Activated T-helper 1 cell treated with anti-CD3 and anti-CD28 coated beads, Interleukin-12 subunit alpha, Interleukin-12 subunit beta, Interleukin-2, Interleukin-4 antibody, amounts not matched to agents 30 ng/mL and 10 ng/mL and 1 ng/mL, durations not matched to agents 14 hours and 24 hours and 36 hours (primary cell): ENCODE data around the gene POPDC3. TPM values are rescaled to one million over a fixed set of nuclear protein-coding genes. Genes with fewer than 3 reads are reported as not detected.
"Not testable (repeated sequence)": the region's sequence is repeated elsewhere in the genome, so short reads cannot be mapped to it uniquely, and the experiment has no call there.

Experiments
- DNase-seq: peaks from one replicate; pipeline ENCODE4 v3.0.0; 2021; ENCODE audit warnings: low spot score
- H3K27ac Mint-ChIP-seq: one replicate; pipeline ENCODE4 v1.8.0; 2021; ENCODE audit warnings: mild to moderate bottlenecking, mixed read lengths
- H3K27me3 Mint-ChIP-seq: one replicate; pipeline ENCODE4 v1.8.0; 2022; ENCODE audit warnings: mild to moderate bottlenecking, moderate library complexity, mixed read lengths; ENCODE audit not compliant: insufficient read depth
- H3K36me3 Mint-ChIP-seq: one replicate; pipeline ENCODE4 v1.8.0; 2021; ENCODE audit warnings: low read depth, mixed read lengths
- H3K4me1 Mint-ChIP-seq: one replicate; pipeline ENCODE4 v1.8.0; 2021; ENCODE audit warnings: low read depth, mixed read lengths
- H3K4me3 Mint-ChIP-seq: one replicate; pipeline ENCODE4 v1.8.0; 2021; ENCODE audit warnings: mild to moderate bottlenecking, moderate library complexity, mixed read lengths
- H3K9me3 Mint-ChIP-seq: one replicate; pipeline ENCODE4 v1.8.0; 2021; ENCODE audit warnings: mixed read lengths
- intact Hi-C: fragments of 100-400 bp; cut with micrococcal nuclease; formaldehyde crosslinking; loops from one replicate; pipeline ENCODE4 v1.15.1; 2024
- total RNA-seq: library from RNA; stranded (reverse); gene quantifications from 2 replicates; pipeline ENCODE4 v1.2.3, GENCODE V29; 2022

POPDC3 gene
- total RNA-seq = not detected in 2 replicates

DNA sequence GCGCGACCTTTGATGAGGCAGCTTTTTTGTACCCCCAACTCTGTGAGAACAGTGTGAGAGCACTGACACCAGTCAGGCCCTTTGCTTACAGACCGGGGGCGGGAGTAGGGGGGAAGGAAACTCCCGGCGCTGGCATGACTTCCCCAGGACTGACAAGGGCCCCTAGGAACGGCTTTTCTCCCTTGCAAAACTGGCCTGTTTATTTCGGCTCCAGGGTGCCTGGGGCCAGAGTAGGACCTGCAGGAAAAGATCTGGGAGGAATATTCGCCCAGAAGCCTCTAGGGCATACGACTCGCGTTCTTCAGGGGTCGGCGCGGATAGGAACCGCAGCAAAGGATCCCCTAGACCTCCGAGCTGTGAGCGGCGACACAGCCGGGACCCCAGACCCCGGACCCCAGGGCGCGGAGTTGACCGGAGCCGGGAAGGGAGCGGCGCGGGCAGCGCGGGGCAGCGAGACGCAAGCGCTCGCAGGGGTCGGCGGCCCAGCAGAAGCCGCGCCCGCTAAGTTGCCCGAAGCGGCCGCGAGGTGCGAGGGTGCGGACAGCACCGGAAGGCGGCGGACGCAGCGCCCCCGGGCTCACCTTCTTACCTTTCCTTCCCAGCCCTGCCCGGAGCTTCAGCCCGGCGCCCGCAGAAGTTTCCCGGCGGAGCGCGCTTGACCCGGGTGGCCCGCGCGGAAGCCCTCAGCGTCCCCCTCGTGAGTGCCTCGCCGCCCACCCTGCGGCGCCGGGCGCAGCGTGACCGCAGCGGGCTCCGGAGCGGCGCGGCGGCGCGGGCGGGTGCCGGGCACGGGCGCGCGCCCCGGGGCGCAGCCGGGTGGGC is at the start of gene POPDC3:
Gene POPDC3, minus strand, starts transcription at position 771 of the 822 bp plus-strand sequence. CDS start 18,105 bp downstream, outside the sequence.
- peaks cover 5% of the 10 kb centered on the region for H3K4me1 Mint-ChIP-seq
- intact Hi-C loops = no loop called here
- H3K36me3 Mint-ChIP-seq = peaks cover 1% of the 10 kb centered on the region
- H3K27me3 Mint-ChIP-seq = peaks cover 58% of the 10 kb centered on the region
- H3K4me3 Mint-ChIP-seq = peak within 1 kb of the TSS; percentile 67
- H3K27ac Mint-ChIP-seq = no peak within 1 kb of the TSS
- no peaks in the 10 kb centered on the region for H3K9me3 Mint-ChIP-seq
- DNase-seq = no peak

- Mint-ChIP-seq H3K4me3 (no peak overlapping the region), H3K27me3 (peaks cover 8% of the 10 kb centered on the region), H3K36me3 (no peaks in the 10 kb centered on the region), H3K27ac (no peak overlapping the region), H3K9me3 (no peaks in the 10 kb centered on the region), H3K4me1 (no peaks in the 10 kb centered on the region)
- DNase-seq = no peak
- intact Hi-C loops = no loop called here
Observed at GRCh38 chr6:105227295-105227767, 47.5 kb upstream of the POPDC3 start.

GRCh38 chr6:105226598-105227294 is 46.9 kb upstream of the POPDC3 start:
- H3K4me3 Mint-ChIP-seq = no peak overlapping the region
- no peaks in the 10 kb centered on the region for H3K36me3 Mint-ChIP-seq
- intact Hi-C loops = no loop called here
- peaks cover 8% of the 10 kb centered on the region for H3K27me3 Mint-ChIP-seq
- no peaks in the 10 kb centered on the region for H3K4me1 Mint-ChIP-seq
- H3K9me3 Mint-ChIP-seq = no peaks in the 10 kb centered on the region
- DNase-seq = no peak
- H3K27ac Mint-ChIP-seq = no peak overlapping the region

DNA sequence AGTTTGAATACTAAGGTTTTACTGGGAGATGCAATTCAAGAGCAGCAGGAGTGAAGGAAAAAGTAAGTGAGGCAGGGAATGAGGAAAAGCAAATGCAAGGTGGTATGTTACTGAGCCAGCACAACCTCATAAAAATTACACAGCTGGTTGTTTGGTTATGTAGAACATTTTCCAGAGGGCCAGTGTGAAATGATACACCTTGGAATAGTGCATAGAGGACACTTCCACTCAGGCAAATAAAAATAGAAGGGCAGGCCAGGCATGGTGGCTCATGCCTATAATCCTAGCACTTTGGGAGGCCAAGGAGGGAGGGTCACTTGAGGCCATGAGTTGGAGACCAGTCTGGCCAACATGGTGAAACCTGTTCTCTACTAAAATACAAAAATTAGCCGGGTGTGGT is 43.4 kb upstream of the POPDC3 start:
- intact Hi-C loops = no loop called here
- Mint-ChIP-seq H3K27me3 (peaks cover 5% of the 10 kb centered on the region), H3K4me1 (no peaks in the 10 kb centered on the region), H3K9me3 (no peaks in the 10 kb centered on the region), H3K27ac (no peak overlapping the region), H3K36me3 (no peaks in the 10 kb centered on the region), H3K4me3 (no peak overlapping the region)
- no peak for DNase-seq

DNA sequence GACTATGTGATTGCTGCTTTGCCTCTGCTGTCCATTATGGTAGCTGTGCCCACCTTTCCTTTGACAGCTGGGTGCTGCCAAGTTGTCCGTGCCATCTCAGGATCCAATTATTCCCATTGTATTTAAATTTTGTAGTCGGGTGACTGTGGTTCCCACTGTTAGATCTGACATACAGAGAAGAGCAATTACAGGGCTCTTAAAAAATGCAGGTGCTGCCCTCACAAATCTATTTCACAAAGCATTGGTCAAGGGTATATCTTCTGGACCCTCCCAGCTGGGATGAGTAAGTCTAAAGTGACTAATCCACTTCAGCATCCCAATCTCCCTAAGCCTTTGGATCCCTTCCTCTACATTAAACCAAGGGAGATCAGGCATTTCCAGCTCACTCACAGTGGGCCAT is 41.4 kb upstream of the POPDC3 start:
- H3K9me3 Mint-ChIP-seq, intact Hi-C loops, H3K27me3 Mint-ChIP-seq, H3K4me1 Mint-ChIP-seq, H3K36me3 Mint-ChIP-seq, DNase-seq, H3K4me3 Mint-ChIP-seq, H3K27ac Mint-ChIP-seq: not testable (repeated sequence)

- Mint-ChIP-seq H3K9me3 (no peaks in the 10 kb centered on the region), H3K4me3 (no peak overlapping the region), H3K36me3 (no peaks in the 10 kb centered on the region), H3K27ac (no peak overlapping the region), H3K27me3 (peaks cover 6% of the 10 kb centered on the region), H3K4me1 (no peaks in the 10 kb centered on the region)
- intact Hi-C loops = no loop called here
- no peak for DNase-seq
Observed at GRCh38 chr6:105220186-105220585, 40.4 kb upstream of the POPDC3 start.

- H3K4me3 Mint-ChIP-seq, DNase-seq, H3K9me3 Mint-ChIP-seq, H3K4me1 Mint-ChIP-seq, intact Hi-C loops, H3K27ac Mint-ChIP-seq, H3K27me3 Mint-ChIP-seq, H3K36me3 Mint-ChIP-seq: not testable (repeated sequence)
Observed at GRCh38 chr6:105219218-105219617, 39.4 kb upstream of the POPDC3 start.

- peaks cover 4% of the 10 kb centered on the region for H3K27me3 Mint-ChIP-seq
- intact Hi-C loops = no loop called here
- H3K4me1 Mint-ChIP-seq = peaks cover 13% of the 10 kb centered on the region
- H3K9me3 Mint-ChIP-seq = no peaks in the 10 kb centered on the region
- H3K36me3 Mint-ChIP-seq = no peaks in the 10 kb centered on the region
- no peak overlapping the region for H3K27ac Mint-ChIP-seq
- H3K4me3 Mint-ChIP-seq = no peak overlapping the region
- DNase-seq = no peak
Observed at GRCh38 chr6:105215506-105215905, 35.7 kb upstream of the POPDC3 start.

- Mint-ChIP-seq H3K36me3 (no peaks in the 10 kb centered on the region), H3K4me1 (peaks cover 13% of the 10 kb centered on the region), H3K27me3 (peaks cover 10% of the 10 kb centered on the region), H3K27ac (no peak overlapping the region), H3K9me3 (no peaks in the 10 kb centered on the region), H3K4me3 (no peak overlapping the region)
- DNase-seq = no peak
- intact Hi-C loops = no loop called here
Observed at GRCh38 chr6:105214668-105215067, 34.9 kb upstream of the POPDC3 start.

DNA sequence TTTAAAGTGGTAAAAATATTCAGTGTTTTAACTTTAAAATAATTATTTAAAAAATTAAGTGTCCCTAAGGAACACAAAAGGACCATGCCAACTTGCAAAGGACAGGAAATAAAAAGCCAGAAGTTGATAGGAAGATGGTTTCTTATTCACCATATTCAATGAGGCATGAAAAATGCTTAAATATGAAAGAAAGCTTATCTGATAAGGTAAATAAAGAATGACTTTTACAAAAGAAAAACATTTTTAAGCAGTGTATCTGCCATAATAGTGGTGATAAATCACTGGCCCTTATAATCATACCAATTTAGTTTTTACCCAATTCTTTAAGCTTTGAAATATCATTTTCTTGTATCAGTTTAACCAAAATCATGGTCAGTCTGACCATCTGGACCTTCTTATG is 33.5 kb upstream of the POPDC3 start:
- intact Hi-C loops = no loop called here
- Mint-ChIP-seq H3K4me3 (no peak overlapping the region), H3K36me3 (no peaks in the 10 kb centered on the region), H3K27ac (no peak overlapping the region), H3K4me1 (peaks cover 13% of the 10 kb centered on the region), H3K9me3 (no peaks in the 10 kb centered on the region), H3K27me3 (peaks cover 11% of the 10 kb centered on the region)
- DNase-seq = no peak

DNA sequence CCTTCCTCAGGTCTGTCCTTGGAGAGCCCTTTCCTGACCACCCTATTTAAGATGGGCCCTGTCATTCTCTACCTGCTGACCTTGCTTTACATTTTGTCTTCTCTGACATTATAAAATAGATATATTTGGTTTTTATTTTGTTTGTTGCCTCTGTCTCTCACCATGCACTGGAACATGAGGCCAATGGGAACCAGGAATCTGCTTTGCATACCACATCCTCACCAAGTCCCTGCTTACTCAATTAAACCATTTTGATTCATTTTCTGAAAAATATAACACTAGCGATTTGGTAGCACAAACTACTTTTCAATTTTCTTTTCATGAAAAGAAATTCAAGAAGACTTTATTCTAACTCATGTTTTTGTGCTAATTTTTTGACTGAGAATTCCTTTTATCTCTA is 32.8 kb upstream of the POPDC3 start:
- H3K4me1 Mint-ChIP-seq = peaks cover 13% of the 10 kb centered on the region
- H3K27me3 Mint-ChIP-seq = peaks cover 11% of the 10 kb centered on the region
- peak overlapping the region; percentile 32 for H3K27ac Mint-ChIP-seq
- intact Hi-C loops = no loop called here
- no peaks in the 10 kb centered on the region for H3K9me3 Mint-ChIP-seq
- no peaks in the 10 kb centered on the region for H3K36me3 Mint-ChIP-seq
- no peak for DNase-seq
- H3K4me3 Mint-ChIP-seq = no peak overlapping the region

GRCh38 chr6:105211831-105212230 is 32.0 kb upstream of the POPDC3 start:
- peaks cover 13% of the 10 kb centered on the region for H3K4me1 Mint-ChIP-seq
- no peak for DNase-seq
- peaks cover 11% of the 10 kb centered on the region for H3K27me3 Mint-ChIP-seq
- H3K4me3 Mint-ChIP-seq = no peak overlapping the region
- no peaks in the 10 kb centered on the region for H3K9me3 Mint-ChIP-seq
- H3K27ac Mint-ChIP-seq = no peak overlapping the region
- no peaks in the 10 kb centered on the region for H3K36me3 Mint-ChIP-seq
- intact Hi-C loops = no loop called here

DNA sequence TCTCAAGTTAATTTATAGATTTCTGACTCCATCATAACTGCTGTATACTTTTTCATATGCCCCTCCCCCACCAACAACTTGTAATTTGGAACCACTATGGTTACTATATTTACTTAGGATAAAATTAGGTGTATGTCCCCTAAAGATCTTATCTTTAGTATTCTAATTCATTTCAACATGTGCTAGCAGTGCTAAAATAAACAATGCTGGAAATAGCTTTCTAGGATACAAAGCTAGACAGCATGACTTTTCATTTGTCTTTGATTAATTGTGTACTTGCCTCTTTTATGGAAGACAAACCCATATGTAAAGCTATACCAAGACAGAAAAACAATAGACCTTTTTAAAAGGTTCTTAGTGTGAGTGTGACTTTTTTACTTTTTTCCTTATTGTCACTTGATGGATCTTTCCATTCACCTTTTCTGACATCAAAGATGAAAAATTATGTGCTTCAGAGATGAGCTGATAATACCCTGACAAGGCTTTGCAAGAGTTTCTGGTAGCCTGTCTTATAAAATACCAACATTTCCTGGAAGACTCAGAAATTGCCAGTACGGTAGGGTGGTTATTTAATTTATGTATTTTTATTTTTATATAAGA is 31.2 kb upstream of the POPDC3 start:
- H3K27me3 Mint-ChIP-seq = peaks cover 10% of the 10 kb centered on the region
- intact Hi-C loops = no loop called here
- H3K4me1 Mint-ChIP-seq = peaks cover 13% of the 10 kb centered on the region
- no peak overlapping the region for H3K4me3 Mint-ChIP-seq
- no peaks in the 10 kb centered on the region for H3K36me3 Mint-ChIP-seq
- H3K27ac Mint-ChIP-seq = no peak overlapping the region
- no peak for DNase-seq
- H3K9me3 Mint-ChIP-seq = no peaks in the 10 kb centered on the region
